ENCODE results near the gene RAB20. TPM values are rescaled to one million over a fixed set of nuclear protein-coding genes. Genes with fewer than 3 reads are reported as not detected.
A peak's percentile ranks its signal among the peaks of the same experiment; 100 is the strongest.

Gene RAB20
- total and polyA plus RNA-seq, 2 experiments from 2014 or later, result 14.0 to 22.4 TPM

DNA sequence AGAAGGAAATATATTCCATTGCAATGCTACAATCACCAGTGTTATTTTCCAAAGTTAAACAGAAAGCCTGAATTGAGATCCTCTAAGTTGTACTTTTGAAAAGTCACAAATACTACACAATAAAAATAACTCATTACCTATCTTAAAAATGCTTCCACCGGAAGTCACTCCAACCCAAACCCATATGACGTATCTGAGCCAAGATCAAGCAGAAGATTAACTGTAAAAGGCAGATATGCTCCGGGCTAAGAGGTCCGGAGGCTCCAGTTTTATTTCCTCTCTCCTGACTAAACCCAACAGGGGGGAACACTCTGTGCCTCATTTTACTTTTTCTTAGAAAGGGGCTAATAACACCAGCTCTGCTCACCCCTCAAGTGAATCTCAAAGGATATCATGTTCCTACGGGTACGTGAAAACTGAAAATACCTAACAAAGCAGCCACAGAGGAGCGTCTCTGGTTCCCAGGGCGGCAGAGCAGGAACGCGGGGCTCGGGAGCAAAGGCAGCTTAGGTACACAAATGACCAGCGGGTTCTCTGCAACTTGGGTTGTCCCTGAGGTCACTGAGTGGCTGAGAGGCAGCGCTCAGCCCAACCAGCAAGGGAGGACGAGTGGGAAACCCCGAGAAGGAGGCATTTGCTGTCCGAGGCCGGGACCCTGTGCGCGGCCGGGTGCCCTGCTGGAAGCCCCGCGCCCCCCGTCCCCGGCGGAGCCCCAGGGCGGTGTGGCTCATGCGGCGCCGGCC lies 750 bp downstream of the RAB20 start:
- Histone ChIP-seq H3K27ac (no peak overlapping the region), H3K9me3 (ENCODE audit: low read depth) (no peaks in the 10 kb centered on the region), H3K4me1 (ENCODE audit: low read depth) (peaks cover 8% of the 10 kb centered on the region), H3K4me3 (peak overlapping the region; percentile 76), H3K36me3 (no peaks in the 10 kb centered on the region), H3K27me3 (no peaks in the 10 kb centered on the region)
- DNase-seq (ENCODE audit: low read depth in 1 of 2, low spot score in 1 of 2), result peak; percentile 36 to 69
- TF ChIP-seq, protein P1, sequence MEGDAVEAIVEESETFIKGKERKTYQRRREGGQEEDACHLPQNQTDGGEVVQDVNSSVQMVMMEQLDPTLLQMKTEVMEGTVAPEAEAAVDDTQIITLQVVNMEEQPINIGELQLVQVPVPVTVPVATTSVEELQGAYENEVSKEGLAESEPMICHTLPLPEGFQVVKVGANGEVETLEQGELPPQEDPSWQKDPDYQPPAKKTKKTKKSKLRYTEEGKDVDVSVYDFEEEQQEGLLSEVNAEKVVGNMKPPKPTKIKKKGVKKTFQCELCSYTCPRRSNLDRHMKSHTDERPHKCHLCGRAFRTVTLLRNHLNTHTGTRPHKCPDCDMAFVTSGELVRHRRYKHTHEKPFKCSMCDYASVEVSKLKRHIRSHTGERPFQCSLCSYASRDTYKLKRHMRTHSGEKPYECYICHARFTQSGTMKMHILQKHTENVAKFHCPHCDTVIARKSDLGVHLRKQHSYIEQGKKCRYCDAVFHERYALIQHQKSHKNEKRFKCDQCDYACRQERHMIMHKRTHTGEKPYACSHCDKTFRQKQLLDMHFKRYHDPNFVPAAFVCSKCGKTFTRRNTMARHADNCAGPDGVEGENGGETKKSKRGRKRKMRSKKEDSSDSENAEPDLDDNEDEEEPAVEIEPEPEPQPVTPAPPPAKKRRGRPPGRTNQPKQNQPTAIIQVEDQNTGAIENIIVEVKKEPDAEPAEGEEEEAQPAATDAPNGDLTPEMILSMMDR (IDR thresholded peaks at IDR 0.05; ENCODE audit: low read depth, low read length), result no peak

DNA sequence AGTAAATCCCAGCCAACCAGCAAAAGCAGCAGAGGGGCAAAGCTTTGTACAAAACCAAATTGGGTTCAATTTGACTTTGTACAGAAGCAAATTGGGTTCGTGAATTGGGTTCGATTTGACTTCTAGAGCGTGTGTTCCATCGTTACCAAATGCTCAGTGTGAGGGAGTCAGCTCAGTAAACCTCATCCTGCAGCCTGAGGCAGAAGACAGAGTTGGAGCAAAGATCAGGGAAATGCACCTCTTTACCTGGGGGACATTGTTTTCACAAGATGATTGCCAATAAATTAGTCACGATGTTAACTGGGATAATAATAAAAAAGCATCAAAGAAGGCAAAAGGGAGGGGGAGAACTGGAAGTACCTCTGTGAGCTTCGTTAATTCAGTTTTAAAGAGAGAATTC lies 1.5 kb downstream of the RAB20 start:
- Histone ChIP-seq H3K27ac (no peak overlapping the region), H3K4me3 (no peak overlapping the region), H3K27me3 (no peaks in the 10 kb centered on the region)

DNA sequence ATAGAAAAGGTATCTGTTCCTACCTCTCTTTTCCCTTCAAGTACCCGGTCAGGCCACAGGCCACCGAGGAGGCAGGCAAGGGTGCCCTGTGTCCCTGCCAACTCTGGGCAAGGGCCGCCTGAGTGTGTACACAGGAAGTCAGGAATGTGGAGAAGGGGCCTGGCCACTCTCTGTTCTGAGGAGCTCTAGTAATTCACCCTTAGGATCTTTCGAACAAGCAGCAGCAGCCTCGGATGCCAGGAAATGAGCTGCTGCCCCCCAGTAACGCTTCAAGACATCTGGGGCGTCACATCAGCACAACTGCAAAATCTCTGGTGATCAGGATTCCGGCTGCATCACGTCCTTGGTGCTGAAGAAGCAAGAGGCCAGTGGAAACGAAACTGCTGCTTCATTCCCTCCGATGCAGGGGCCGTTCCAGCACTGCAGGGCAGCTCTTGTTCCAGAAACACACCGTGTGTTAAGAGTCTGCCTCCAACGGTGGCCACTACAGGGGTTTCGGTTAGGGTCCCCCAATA lies 2.0 kb downstream of the RAB20 start:
- Histone ChIP-seq H3K27me3 (no peaks in the 10 kb centered on the region), H3K9me3 (ENCODE audit: low read depth) (no peaks in the 10 kb centered on the region), H3K36me3 (no peaks in the 10 kb centered on the region), H3K27ac (no peak overlapping the region), H3K4me1 (ENCODE audit: low read depth) (peaks cover 8% of the 10 kb centered on the region), H3K4me3 (no peak overlapping the region)
- TF ChIP-seq, protein P1 (IDR thresholded peaks at IDR 0.05; ENCODE audit: low read depth, low read length), result no peak
- DNase-seq (ENCODE audit: low read depth in 1 of 2, low spot score in 1 of 2), result peak; percentile 30 to 49

More for the DNA sequence above, 1.5 kb downstream of the RAB20 start:
- Histone ChIP-seq H3K9me3 (ENCODE audit: low read depth) (no peaks in the 10 kb centered on the region), H3K4me1 (ENCODE audit: low read depth) (peaks cover 8% of the 10 kb centered on the region), H3K36me3 (no peaks in the 10 kb centered on the region)
- DNase-seq (ENCODE audit: low read depth in 1 of 2, low spot score in 1 of 2), result no peak
- TF ChIP-seq, protein P1 (IDR thresholded peaks at IDR 0.05; ENCODE audit: low read depth, low read length), result no peak

DNA sequence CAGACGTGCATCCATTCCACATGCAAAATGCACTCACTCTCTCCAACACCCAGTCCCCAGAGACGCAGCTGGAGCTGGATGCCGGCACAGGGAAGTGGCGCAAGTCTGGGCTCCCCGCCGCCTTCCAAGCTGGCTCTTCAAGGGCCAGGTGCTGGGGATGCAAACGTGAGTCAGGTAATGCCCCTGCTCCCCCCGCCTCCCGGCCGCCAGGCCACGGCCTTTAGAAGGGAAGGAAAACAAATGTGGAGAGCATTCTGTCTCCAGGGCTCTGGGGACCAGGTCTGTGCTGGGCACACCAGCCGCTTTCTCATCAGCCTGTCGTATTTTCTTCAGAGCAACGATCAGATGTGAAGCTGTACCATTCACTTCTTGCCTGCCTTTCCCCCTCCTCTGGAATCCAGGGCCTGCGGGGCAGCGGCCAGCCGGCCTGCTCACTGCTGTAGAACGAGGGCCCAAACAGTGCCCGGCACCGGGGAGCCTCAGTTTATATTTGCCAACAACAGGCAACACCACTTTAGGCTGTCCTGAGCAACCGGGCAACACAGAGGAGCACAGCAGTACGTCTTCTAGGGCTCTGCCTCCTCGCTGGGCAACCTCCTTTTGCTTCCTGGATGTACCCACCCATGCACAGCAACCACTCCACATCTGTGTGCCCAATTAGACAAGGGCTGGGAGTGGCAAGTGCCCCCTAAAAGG lies 3.8 kb downstream of the RAB20 start:
- Histone ChIP-seq H3K36me3 (no peaks in the 10 kb centered on the region), H3K9me3 (ENCODE audit: low read depth) (no peaks in the 10 kb centered on the region), H3K27me3 (no peaks in the 10 kb centered on the region), H3K4me1 (ENCODE audit: low read depth) (peaks cover 8% of the 10 kb centered on the region), H3K4me3 (no peak overlapping the region), H3K27ac (no peak overlapping the region)
- no peak for DNase-seq (ENCODE audit: low read depth in 1 of 2, low spot score in 1 of 2)
- TF ChIP-seq, protein P1 (IDR thresholded peaks at IDR 0.05; ENCODE audit: low read depth, low read length), result no peak

DNA sequence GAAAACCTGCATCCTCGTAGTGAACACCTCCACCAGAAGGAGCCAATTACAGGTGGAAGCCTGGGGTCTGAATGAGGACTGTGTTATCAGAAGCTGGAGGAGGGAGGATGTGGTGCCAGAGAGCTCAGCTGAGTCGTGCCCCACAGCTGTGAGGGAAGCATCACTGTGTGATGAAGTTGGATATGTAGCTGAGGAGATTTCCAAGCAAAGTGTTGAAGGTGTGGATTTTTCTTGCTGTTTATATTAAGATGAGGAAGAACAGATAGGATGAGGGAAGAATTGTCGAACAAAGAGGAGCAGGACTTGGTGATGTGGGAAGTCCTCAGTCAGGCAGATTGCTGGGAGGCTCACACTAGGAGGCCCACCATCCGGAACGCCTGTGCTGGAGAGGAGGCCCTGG lies 4.4 kb downstream of the RAB20 start:
- TF ChIP-seq, protein P1 (IDR thresholded peaks at IDR 0.05; ENCODE audit: low read depth, low read length), result no peak
- H3K27me3 ChIP-seq, result no peaks in the 10 kb centered on the region
- no peak overlapping the region for H3K27ac ChIP-seq
- DNase-seq (ENCODE audit: low read depth in 1 of 2, low spot score in 1 of 2), result no peak
- peaks cover 8% of the 10 kb centered on the region for H3K4me1 ChIP-seq (ENCODE audit: low read depth)
- no peaks in the 10 kb centered on the region for H3K9me3 ChIP-seq (ENCODE audit: low read depth)
- H3K36me3 ChIP-seq, result no peaks in the 10 kb centered on the region
- no peak overlapping the region for H3K4me3 ChIP-seq

All from cardiac muscle cell (in vitro differentiated cells and primary cell).